GM08714 (cell line): ENCODE measurements around the gene HOXD3.

Experiments
- H3K4me3 ChIP-seq: fragments of 200-500 bp; sonication (Bioruptor generic); 2 replicates; pipeline ENCODE4 v1.5.1; 2014; ENCODE audit warnings: mild to moderate bottlenecking, low read length, inconsistent platforms
- ZNF274 ChIP-seq: IDR thresholded peaks from 2 replicates; pipeline ENCODE4 v1.6.1; 2012; ENCODE audit warnings: mild to moderate bottlenecking, low read depth, low read length

Gene HOXD3

GRCh38 chr2:176157499-176158185 is 535 bp downstream of the HOXD3 start:
- peak overlapping the region; percentile 20; the same call in 1 of the 2 replicates for H3K4me3 ChIP-seq
- TF ChIP-seq ZNF274: no peak

GRCh38 chr2:176158186-176158591 is 1.1 kb downstream of the HOXD3 start:
- peak overlapping the region; percentile 9; the same call in 1 of the 2 replicates for H3K4me3 ChIP-seq
- no peak for TF ChIP-seq ZNF274

- H3K4me3 ChIP-seq: no peak overlapping the region
- TF ChIP-seq ZNF274: no peak
These were observed 2.0 kb downstream of the HOXD3 start for GRCh38 chr2:176158855-176159662.

GRCh38 chr2:176159663-176160250 is 2.6 kb downstream of the HOXD3 start:
- no peak overlapping the region for H3K4me3 ChIP-seq
- TF ChIP-seq ZNF274: no peak

GRCh38 chr2:176160251-176160985 is 3.3 kb downstream of the HOXD3 start:
- H3K4me3 ChIP-seq: no peak overlapping the region
- no peak for TF ChIP-seq ZNF274

GRCh38 chr2:176160986-176161824 is 4.1 kb downstream of the HOXD3 start:
- no peak overlapping the region for H3K4me3 ChIP-seq
- no peak for TF ChIP-seq ZNF274

GRCh38 chr2:176161825-176162626 is 4.9 kb downstream of the HOXD3 start:
- no peak overlapping the region for H3K4me3 ChIP-seq
- no peak for TF ChIP-seq ZNF274

- no peak overlapping the region for H3K4me3 ChIP-seq
- no peak for TF ChIP-seq ZNF274
These were observed 6.0 kb downstream of the HOXD3 start for GRCh38 chr2:176162911-176163671.

GRCh38 chr2:176163672-176164056 is 6.6 kb downstream of the HOXD3 start:
- H3K4me3 ChIP-seq: no peak overlapping the region
- no peak for TF ChIP-seq ZNF274

- TF ChIP-seq ZNF274: no peak
- no peak overlapping the region for H3K4me3 ChIP-seq
These were observed 7.1 kb downstream of the HOXD3 start for GRCh38 chr2:176164201-176164600.

GRCh38 chr2:176164611-176165369 is 7.7 kb downstream of the HOXD3 start:
- no peak for TF ChIP-seq ZNF274
- no peak overlapping the region for H3K4me3 ChIP-seq
